ENCODE data around the gene PIK3AP1.
"Not testable (repeated sequence)": the region's sequence is repeated elsewhere in the genome, so short reads cannot be mapped to it uniquely, and the experiment has no call there.

PIK3AP1 gene

GRCh38 chr10:96600337-96600736, 120.0 kb downstream of the PIK3AP1 start:
- DNase-seq, result no peak

GRCh38 chr10:96598846-96599245, 121.5 kb downstream of the PIK3AP1 start:
- DNase-seq, result no peak

- DNase-seq, result no peak
Measured at GRCh38 chr10:96596422-96597407, 123.6 kb downstream of the PIK3AP1 start.

- no peak for DNase-seq
Measured at GRCh38 chr10:96595741-96596140, 124.6 kb downstream of the PIK3AP1 start.

GRCh38 chr10:96591946-96592345, 128.4 kb downstream of the PIK3AP1 start:
- no peak for DNase-seq

- DNase-seq, result no peak
Measured at GRCh38 chr10:96588616-96589419, 131.5 kb downstream of the PIK3AP1 start.

- DNase-seq, result no peak
Measured at GRCh38 chr10:96588060-96588554, 132.2 kb downstream of the PIK3AP1 start.

- DNase-seq, result no peak
Measured at GRCh38 chr10:96587264-96588059, 132.9 kb downstream of the PIK3AP1 start.

GRCh38 chr10:96586419-96587263, 133.7 kb downstream of the PIK3AP1 start, which contains the start of gene TM9SF3:
TSS of gene TM9SF3 (minus strand) at chr10:96587012. CDS start at chr10:96586835, 177 bp downstream.
- DNase-seq, result peak; percentile 94

- DNase-seq, result no peak
Measured at GRCh38 chr10:96585736-96586418, 134.4 kb downstream of the PIK3AP1 start.

GRCh38 chr10:96584474-96584873, 135.8 kb downstream of the PIK3AP1 start:
- no peak for DNase-seq

- no peak for DNase-seq
Measured at GRCh38 chr10:96584035-96584434, 136.3 kb downstream of the PIK3AP1 start.

- no peak for DNase-seq
Measured at GRCh38 chr10:96579133-96579532, 141.2 kb downstream of the PIK3AP1 start.

GRCh38 chr10:96578633-96579032, 141.7 kb downstream of the PIK3AP1 start:
- no peak for DNase-seq

- DNase-seq, result no peak
Measured at GRCh38 chr10:96578022-96578421, 142.3 kb downstream of the PIK3AP1 start.

- DNase-seq, result no peak
Measured at GRCh38 chr10:96577069-96577468, 143.2 kb downstream of the PIK3AP1 start.

- no peak for DNase-seq
Measured at GRCh38 chr10:96576277-96576980, 143.9 kb downstream of the PIK3AP1 start.

- DNase-seq, result not testable (repeated sequence)
Measured at GRCh38 chr10:96574564-96574963, 145.8 kb downstream of the PIK3AP1 start.

GRCh38 chr10:96573036-96573435, 147.3 kb downstream of the PIK3AP1 start:
- no peak for DNase-seq
